Measurements from ENCODE around the gene CD93.

CD93 gene

GRCh38 chr20:23058240-23058639, 27.9 kb downstream of the CD93 start:
- DNase-seq = no peak

- no peak for DNase-seq
Measured at GRCh38 chr20:23052904-23053303, 33.2 kb downstream of the CD93 start.

- DNase-seq = no peak
Measured at GRCh38 chr20:23050847-23051627, 35.1 kb downstream of the CD93 start.

GRCh38 chr20:23050076-23050838, 35.9 kb downstream of the CD93 start:
- no peak for DNase-seq

GRCh38 chr20:23049201-23050075, 36.7 kb downstream of the CD93 start, which contains the start of gene THBD:
THBD (minus strand) TSS chr20:23049672; CDS start chr20:23049504, 168 bp downstream.
- DNase-seq = no peak

GRCh38 chr20:23048283-23049200, 37.6 kb downstream of the CD93 start:
- no peak for DNase-seq

GRCh38 chr20:23047738-23048214, 38.3 kb downstream of the CD93 start:
- no peak for DNase-seq

- DNase-seq = no peak
Measured at GRCh38 chr20:23047001-23047737, 39.0 kb downstream of the CD93 start.

GRCh38 chr20:23046431-23046830, 39.7 kb downstream of the CD93 start:
- DNase-seq = no peak

- no peak for DNase-seq
Measured at GRCh38 chr20:23043376-23043775, 42.7 kb downstream of the CD93 start.

- no peak for DNase-seq
Measured at GRCh38 chr20:23042270-23042669, 43.9 kb downstream of the CD93 start.

GRCh38 chr20:23039885-23040508, 46.1 kb downstream of the CD93 start:
- DNase-seq = no peak

- DNase-seq = no peak
Measured at GRCh38 chr20:23039136-23039875, 46.8 kb downstream of the CD93 start.

GRCh38 chr20:23037017-23037481, 49.1 kb downstream of the CD93 start:
- DNase-seq = no peak

- no peak for DNase-seq
Measured at GRCh38 chr20:23036371-23036770, 49.8 kb downstream of the CD93 start.

- no peak for DNase-seq
Measured at GRCh38 chr20:23035731-23036130, 50.4 kb downstream of the CD93 start.

- DNase-seq = no peak
Measured at GRCh38 chr20:23034721-23035671, 51.1 kb downstream of the CD93 start, which contains the start of gene SSTR4. SSTR4 (plus strand) TSS chr20:23035312; CDS start chr20:23035484, 172 bp downstream.

GRCh38 chr20:23033918-23034317, 52.2 kb downstream of the CD93 start:
- no peak for DNase-seq

All from activated gamma-delta T cell (primary cell).